ENCODE results near the gene ANKS3. TPM values are rescaled to one million over a fixed set of nuclear protein-coding genes. Genes with fewer than 3 reads are reported as not detected.

The ANKS3 gene
- total RNA-seq, 2 donors from 2014 or later, result 29.8 to 41.8 TPM

DNA sequence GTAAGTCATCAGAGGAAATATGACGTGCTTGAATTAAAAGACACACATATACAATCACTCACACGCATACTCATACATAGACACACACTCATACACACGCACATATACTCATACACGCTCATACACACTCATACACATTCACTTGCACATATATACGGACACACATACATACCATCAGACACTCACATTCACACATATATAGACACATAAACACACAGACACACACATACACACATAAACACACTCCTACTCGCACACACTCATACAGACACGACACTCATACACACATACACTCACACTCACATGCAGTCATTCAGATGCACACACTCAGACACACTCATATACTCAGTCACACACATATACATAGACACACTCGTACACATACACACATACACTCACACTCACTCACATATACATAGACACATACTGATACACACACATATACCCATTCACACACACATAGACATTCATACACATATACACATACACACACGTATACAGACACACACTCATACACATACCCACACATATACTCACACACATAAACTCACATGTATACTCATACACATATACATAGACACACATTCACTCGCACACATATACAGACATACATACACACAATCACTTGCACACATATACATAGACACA is 65.6 kb downstream of the ANKS3 start:
- ATAC-seq (ENCODE audit: insufficient number of reproducible peaks, low FRiP score, low read depth), result no peak
- Histone ChIP-seq H3K4me3 (no peak overlapping the region), H3K27ac (no peak overlapping the region), H3K9me3 (no peaks in the 10 kb centered on the region), H3K36me3 (peaks cover 35% of the 10 kb centered on the region), H3K4me1 (ENCODE audit: control insufficient read depth in 1 of 2, low read depth in 2 of 2) (no peaks in the 10 kb centered on the region), H3K27me3 (replicated peaks; ENCODE audit: insufficient read depth) (no peaks in the 10 kb centered on the region)
- no peak for DNase-seq (ENCODE audit: low spot score)
- TF ChIP-seq, protein P1, sequence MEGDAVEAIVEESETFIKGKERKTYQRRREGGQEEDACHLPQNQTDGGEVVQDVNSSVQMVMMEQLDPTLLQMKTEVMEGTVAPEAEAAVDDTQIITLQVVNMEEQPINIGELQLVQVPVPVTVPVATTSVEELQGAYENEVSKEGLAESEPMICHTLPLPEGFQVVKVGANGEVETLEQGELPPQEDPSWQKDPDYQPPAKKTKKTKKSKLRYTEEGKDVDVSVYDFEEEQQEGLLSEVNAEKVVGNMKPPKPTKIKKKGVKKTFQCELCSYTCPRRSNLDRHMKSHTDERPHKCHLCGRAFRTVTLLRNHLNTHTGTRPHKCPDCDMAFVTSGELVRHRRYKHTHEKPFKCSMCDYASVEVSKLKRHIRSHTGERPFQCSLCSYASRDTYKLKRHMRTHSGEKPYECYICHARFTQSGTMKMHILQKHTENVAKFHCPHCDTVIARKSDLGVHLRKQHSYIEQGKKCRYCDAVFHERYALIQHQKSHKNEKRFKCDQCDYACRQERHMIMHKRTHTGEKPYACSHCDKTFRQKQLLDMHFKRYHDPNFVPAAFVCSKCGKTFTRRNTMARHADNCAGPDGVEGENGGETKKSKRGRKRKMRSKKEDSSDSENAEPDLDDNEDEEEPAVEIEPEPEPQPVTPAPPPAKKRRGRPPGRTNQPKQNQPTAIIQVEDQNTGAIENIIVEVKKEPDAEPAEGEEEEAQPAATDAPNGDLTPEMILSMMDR (IDR thresholded peaks at IDR 0.05), result no peak

DNA sequence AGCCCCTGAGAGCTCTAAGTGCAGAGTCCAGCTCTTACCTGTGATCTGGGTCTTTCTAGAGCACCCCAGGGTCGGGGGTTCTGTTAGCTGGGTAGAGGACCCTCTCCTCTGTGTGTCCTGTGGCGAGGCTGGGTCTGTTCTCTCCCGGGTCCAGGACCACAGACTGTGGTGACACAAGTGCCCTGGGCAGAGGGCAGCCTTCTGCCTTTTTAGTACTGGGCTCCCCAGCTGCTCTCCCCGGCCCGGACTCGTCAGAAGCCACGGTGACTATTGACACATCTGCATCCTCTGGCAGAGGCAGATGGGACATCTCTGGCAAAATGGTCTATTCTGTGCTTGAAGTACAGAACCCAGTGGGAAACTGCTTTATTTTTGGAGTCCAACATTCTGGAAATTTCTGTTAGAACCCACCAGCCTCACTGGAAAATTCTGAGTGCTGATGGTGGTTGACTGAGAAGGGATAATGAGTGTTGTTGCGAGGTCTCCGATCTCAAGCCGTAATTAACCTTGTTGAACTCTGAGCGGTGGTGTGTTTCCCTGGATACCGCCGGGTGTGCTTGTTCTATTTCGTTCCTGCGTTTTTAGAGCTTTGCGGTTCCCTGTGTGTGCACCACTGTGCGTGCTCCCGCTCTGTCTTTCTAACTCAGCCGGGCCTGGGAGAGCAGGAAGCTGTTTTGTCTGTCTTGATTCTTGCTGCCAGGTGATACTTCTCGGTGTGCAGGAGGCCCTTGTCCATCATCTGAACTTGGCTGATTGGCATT is 66.7 kb downstream of the ANKS3 start:
- H3K4me1 ChIP-seq (ENCODE audit: control insufficient read depth in 1 of 2, low read depth in 2 of 2), result no peaks in the 10 kb centered on the region
- no peak overlapping the region for H3K4me3 ChIP-seq
- TF ChIP-seq, protein P1 (IDR thresholded peaks at IDR 0.05), result no peak
- H3K9me3 ChIP-seq, result no peaks in the 10 kb centered on the region
- no peaks in the 10 kb centered on the region for H3K27me3 ChIP-seq (replicated peaks; ENCODE audit: insufficient read depth)
- peaks cover 32% of the 10 kb centered on the region for H3K36me3 ChIP-seq
- ATAC-seq (ENCODE audit: insufficient number of reproducible peaks, low FRiP score, low read depth) (no peak), DNase-seq (ENCODE audit: low spot score) (no peak)
- no peak overlapping the region for H3K27ac ChIP-seq

GRCh38 chr16:4666537-4667202 is 67.4 kb downstream of the ANKS3 start:
- H3K4me3 ChIP-seq, result no peak overlapping the region
- no peak overlapping the region for H3K27ac ChIP-seq
- H3K9me3 ChIP-seq, result no peaks in the 10 kb centered on the region
- no peaks in the 10 kb centered on the region for H3K4me1 ChIP-seq (ENCODE audit: control insufficient read depth in 1 of 2, low read depth in 2 of 2)
- H3K36me3 ChIP-seq, result peaks cover 31% of the 10 kb centered on the region
- H3K27me3 ChIP-seq (replicated peaks; ENCODE audit: insufficient read depth), result no peaks in the 10 kb centered on the region
- DNase-seq (ENCODE audit: low spot score), result no peak
- no peak for ATAC-seq (ENCODE audit: insufficient number of reproducible peaks, low FRiP score, low read depth)
- TF ChIP-seq, protein P1 (IDR thresholded peaks at IDR 0.05), result no peak

GRCh38 chr16:4664538-4665418 is 69.3 kb downstream of the ANKS3 start:
- TF ChIP-seq, protein P1 (IDR thresholded peaks at IDR 0.05), result no peak
- no peak overlapping the region for H3K4me3 ChIP-seq
- H3K9me3 ChIP-seq, result no peaks in the 10 kb centered on the region
- peaks cover 28% of the 10 kb centered on the region for H3K36me3 ChIP-seq
- peaks cover 0 to 7% of the 10 kb centered on the region in 2 donors for H3K4me1 ChIP-seq (ENCODE audit: control insufficient read depth in 1 of 2, low read depth in 2 of 2)
- DNase-seq (ENCODE audit: low spot score) (no peak), ATAC-seq (ENCODE audit: insufficient number of reproducible peaks, low FRiP score, low read depth) (no peak)
- no peak overlapping the region for H3K27ac ChIP-seq
- H3K27me3 ChIP-seq (replicated peaks; ENCODE audit: insufficient read depth), result no peaks in the 10 kb centered on the region

Data from thoracic aorta (tissue), 2 donors.